BE2C (cell line): ENCODE measurements around the gene LCN12.

Experiments used
- DNase-seq: peaks from one replicate; pipeline ENCODE4 v3.0.0-alpha.2; 2020
- H3K27me3 ChIP-seq: fragments of 250-450 bp; sonication (Bioruptor Pico); 2 replicates; pipeline ENCODE4 v1.5.1; 2020; ENCODE audit warnings: mild to moderate bottlenecking
- H3K36me3 ChIP-seq: fragments of 250-450 bp; sonication (Bioruptor Pico); 2 replicates; pipeline ENCODE4 v1.5.1; 2020; ENCODE audit warnings: mild to moderate bottlenecking
- H3K4me1 ChIP-seq: fragments of 250-450 bp; sonication (Bioruptor Pico); 2 replicates; pipeline ENCODE4 v1.5.1; 2020
- H3K4me3 ChIP-seq: 2 replicates; pipeline ENCODE4 v1.5.1; 2011; ENCODE audit warnings: low read depth, low read length
- H3K9me3 ChIP-seq: fragments of 250-450 bp; sonication (Bioruptor Pico); 2 replicates; pipeline ENCODE4 v1.5.1; 2020
- TF ChIP-seq, protein P1 (sequence below): IDR thresholded peaks from 2 replicates; pipeline ENCODE4 v1.5.1; 2012; ENCODE audit warnings: mild to moderate bottlenecking, low read depth, low read length

LCN12 gene

DNA sequence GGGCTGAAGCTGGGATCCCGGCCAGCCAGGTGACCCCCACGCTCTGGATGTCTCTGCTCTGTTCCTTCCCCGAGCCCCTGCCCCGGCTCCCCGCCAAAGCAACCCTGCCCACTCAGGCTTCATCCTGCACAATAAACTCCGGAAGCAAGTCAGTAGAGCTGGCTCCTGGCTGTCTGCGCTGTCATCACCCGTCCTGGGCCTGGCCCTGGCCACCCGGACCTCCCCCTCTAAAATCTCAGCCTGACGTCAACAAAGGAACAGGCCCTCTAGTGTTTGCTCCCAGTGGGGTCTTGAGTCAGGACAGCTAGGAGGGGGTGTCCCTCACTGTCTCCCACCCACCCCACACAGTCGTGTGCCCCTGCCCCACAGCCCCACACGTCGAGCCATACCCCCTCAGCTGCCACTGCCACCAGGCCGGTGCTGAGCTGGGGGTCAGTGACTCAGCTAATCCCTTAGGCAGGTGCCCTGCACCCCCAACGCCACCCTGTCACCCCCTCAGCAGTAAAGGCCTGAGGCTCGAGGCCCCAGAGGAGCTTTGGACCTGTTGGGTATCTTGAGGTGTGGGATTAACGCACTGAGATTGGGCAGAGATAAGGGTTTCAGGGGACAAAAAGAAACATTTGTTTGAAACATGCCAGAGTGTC, 29.6 kb downstream of the LCN12 start:
- Histone ChIP-seq H3K4me1 (peaks cover 24% of the 10 kb centered on the region), H3K27me3 (no peaks in the 10 kb centered on the region), H3K9me3 (no peaks in the 10 kb centered on the region), H3K4me3 (no peak overlapping the region), H3K36me3 (no peaks in the 10 kb centered on the region)
- TF ChIP-seq, protein P1, sequence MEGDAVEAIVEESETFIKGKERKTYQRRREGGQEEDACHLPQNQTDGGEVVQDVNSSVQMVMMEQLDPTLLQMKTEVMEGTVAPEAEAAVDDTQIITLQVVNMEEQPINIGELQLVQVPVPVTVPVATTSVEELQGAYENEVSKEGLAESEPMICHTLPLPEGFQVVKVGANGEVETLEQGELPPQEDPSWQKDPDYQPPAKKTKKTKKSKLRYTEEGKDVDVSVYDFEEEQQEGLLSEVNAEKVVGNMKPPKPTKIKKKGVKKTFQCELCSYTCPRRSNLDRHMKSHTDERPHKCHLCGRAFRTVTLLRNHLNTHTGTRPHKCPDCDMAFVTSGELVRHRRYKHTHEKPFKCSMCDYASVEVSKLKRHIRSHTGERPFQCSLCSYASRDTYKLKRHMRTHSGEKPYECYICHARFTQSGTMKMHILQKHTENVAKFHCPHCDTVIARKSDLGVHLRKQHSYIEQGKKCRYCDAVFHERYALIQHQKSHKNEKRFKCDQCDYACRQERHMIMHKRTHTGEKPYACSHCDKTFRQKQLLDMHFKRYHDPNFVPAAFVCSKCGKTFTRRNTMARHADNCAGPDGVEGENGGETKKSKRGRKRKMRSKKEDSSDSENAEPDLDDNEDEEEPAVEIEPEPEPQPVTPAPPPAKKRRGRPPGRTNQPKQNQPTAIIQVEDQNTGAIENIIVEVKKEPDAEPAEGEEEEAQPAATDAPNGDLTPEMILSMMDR: no peak
- DNase-seq: peak; percentile 73

- H3K36me3 ChIP-seq: no peaks in the 10 kb centered on the region
- H3K4me3 ChIP-seq: no peak within 1 kb of the TSS
- no peak for DNase-seq
- H3K9me3 ChIP-seq: no peaks in the 10 kb centered on the region
- no peaks in the 10 kb centered on the region for H3K27me3 ChIP-seq
- TF ChIP-seq, protein P1: no peak
- peaks cover 24% of the 10 kb centered on the region for H3K4me1 ChIP-seq
These were observed 30.4 kb downstream of the LCN12 start, which contains the start of gene LCNL1 for GRCh38 chr9:136982232-136983051. Gene LCNL1 (plus strand): TSS chr9:136982993. CDS start chr9:136983587, 594 bp downstream.

GRCh38 chr9:136983167-136983566, 31.1 kb downstream of the LCN12 start:
- Histone ChIP-seq H3K4me3 (no peak overlapping the region), H3K9me3 (no peaks in the 10 kb centered on the region), H3K36me3 (no peaks in the 10 kb centered on the region), H3K4me1 (peaks cover 24% of the 10 kb centered on the region), H3K27me3 (no peaks in the 10 kb centered on the region)
- TF ChIP-seq, protein P1: no peak
- no peak for DNase-seq

GRCh38 chr9:136983656-136984314, 31.7 kb downstream of the LCN12 start:
- Histone ChIP-seq H3K9me3 (no peaks in the 10 kb centered on the region), H3K27me3 (no peaks in the 10 kb centered on the region), H3K4me1 (peaks cover 24% of the 10 kb centered on the region), H3K4me3 (no peak overlapping the region), H3K36me3 (no peaks in the 10 kb centered on the region)
- no peak for DNase-seq
- TF ChIP-seq, protein P1: no peak

- Histone ChIP-seq H3K4me1 (peaks cover 24% of the 10 kb centered on the region), H3K4me3 (no peak overlapping the region), H3K27me3 (no peaks in the 10 kb centered on the region), H3K9me3 (no peaks in the 10 kb centered on the region), H3K36me3 (no peaks in the 10 kb centered on the region)
- TF ChIP-seq, protein P1: no peak
- no peak for DNase-seq
These were observed 32.5 kb downstream of the LCN12 start for GRCh38 chr9:136984464-136985026.
